Heart left ventricle (tissue), 16 donors: ENCODE results near the gene TSPAN14. TPM values are rescaled to one million over a fixed set of nuclear protein-coding genes. Genes with fewer than 3 reads are reported as not detected.

Source experiments
- ATAC-seq, 4 donors: fragments of 200-7000 bp; cut with Tn5 transposase; one replicate each; pipeline ENCODE4 v1.9.1; 2020 to 2022; ENCODE audit warnings: moderate library complexity in 4 of 4, mild to moderate bottlenecking in 3 of 4, moderate number of reproducible peaks in 1 of 4
- DNase-seq, 5 donors: peaks; one replicate each; pipeline ENCODE4 v3.0.0-alpha.2; 2020
- H3K27ac ChIP-seq, 12 donors: fragments of 200-600 bp; sonication (generic) in 4 of 12; one replicate each; pipeline versions ENCODE4 v1.5.0 to v1.8.0; 2016 to 2022; ENCODE audit warnings: mild to moderate bottlenecking in 2 of 12
- H3K27me3 ChIP-seq, 9 donors: fragments of 200-600 bp; sonication (generic) in 2 of 9; one replicate each; pipeline versions ENCODE4 v1.5.1 to v1.8.0; 2016 to 2022; ENCODE audit warnings: mild to moderate bottlenecking in 3 of 9
- H3K36me3 ChIP-seq, 9 donors: fragments of 200-600 bp; sonication (generic) in 2 of 9; one replicate each; pipeline versions ENCODE4 v1.5.0 to v1.8.0; 2018 to 2022; ENCODE audit warnings: mild to moderate bottlenecking in 2 of 9
- H3K4me1 ChIP-seq, 12 donors: fragments of 200-600 bp; sonication (generic) in 4 of 12; one replicate each; pipeline versions ENCODE4 v1.5.0 to v1.8.0; 2016 to 2022; ENCODE audit warnings: mild to moderate bottlenecking in 3 of 12
- H3K4me3 ChIP-seq, 12 donors: fragments of 200-600 bp; sonication (generic) in 4 of 12; one replicate each; pipeline versions ENCODE4 v1.5.0 to v1.8.0; 2017 to 2022; ENCODE audit warnings: mild to moderate bottlenecking in 9 of 12, moderate library complexity in 4 of 12
- H3K9me3 ChIP-seq, 12 donors: fragments of 200-600 bp; sonication (generic) in 4 of 12; one replicate each; pipeline versions ENCODE4 v1.5.0 to v1.8.0; 2016 to 2022; ENCODE audit warnings: mild to moderate bottlenecking in 1 of 12
- CTCF ChIP-seq, 12 donors: fragments of 200-600 bp; sonication (generic) in 4 of 12; IDR thresholded peaks; one replicate each; pipeline versions ENCODE4 v1.5.0 to v1.8.0; 2018 to 2022; ENCODE audit warnings: antibody characterized with exemption in 12 of 12, mild to moderate bottlenecking in 5 of 12
- POLR2A ChIP-seq, 2 donors: fragments of 450-650 bp; IDR thresholded peaks; one replicate each; pipeline ENCODE4 v1.6.1; 2017; ENCODE audit warnings: antibody characterized with exemption in 2 of 2, mild to moderate bottlenecking in 2 of 2, moderate library complexity in 2 of 2
- WGBS, 4 donors: extraction: QIAGEN DNeasy Blood & Tissue Kit in 2 of 4; methylation state at CpG; one replicate each; pipeline versions ENCODE4 v1.1.5 to v1.1.7; 2013 to 2018; 5-methylcytosine and 5-hydroxymethylcytosine counted together
- intact Hi-C, 10 donors: fragments of 100-400 bp; cut with DNase I; formaldehyde crosslinking; loops; one replicate each; pipeline versions ENCODE4 v1.11.1 to v1.14.2; 2022
- polyA plus RNA-seq, 2 donors: library from polyadenylated mRNA; stranded (reverse); fragments of 200-250 nt; gene quantifications; one replicate each; pipeline ENCODE4 v1.2.3, GENCODE V29; 2013
- total RNA-seq, 9 donors: library from RNA; depleted of rRNA in 2 of 9; stranded (reverse); fragments of >200 nt in 2 of 9; fragmentation: NEBNext Ultra II Directional in 3 of 9; extraction: Animal tissue kit (Norgen Biotek cat#: 25700) in 3 of 9; gene quantifications; one replicate each; pipeline versions ENCODE4 v1.1.0 to v1.2.4, GENCODE V29; 2016 to 2023
- donor health status: ischemic (EF 13 %, LVEDD 7.1; RV severe dilation, severe dysfunction).
- donor health status: healthy with polysubstance abuse.
- donor health status: DM: no; HTN: yes; CAD: no.
- donor health status: DM: no; HTN: no; CAD: no.
- donor health status: ischemic (EF 25% LVEDD 6.9; RV normal size, moderate dysfunction).
- donor health status: ischemic (EF 25% LVEDD 5.7; RV mildly dilated, moderate dysfunction).
- donor health status: healthy.
- donor health status: DM: yes; HTN: yes; CAD: no.
- donor health status: ischemic (EF 35%, LVEDD 5.7; RV mildly dilated, moderate dysfunction).
- donor health status: nonischemic (EF 11% LVEDD 7.7; RV severe dilation, severe dysfunction).
- donor health status: DM: yes; HTN: yes; CAD: no.
- donor health status: PGD.
- donor health status: ischemic (EF 29% LVEDD 5.4; RV normal size, mild dysfunction).
- donor health status: nonischemic (EF 23%, LVEDD 6.1; RV moderate dilation, normal function).

The TSPAN14 gene
- total and polyA plus RNA-seq, 11 donors: 17.4 to 71.5 (median 39.6) TPM

- peak overlapping the region in 5 of 12 donors; percentile 5 to 98 (median 13) for H3K4me3 ChIP-seq
- 43 to 66% (median 57%) methylated on average over 6 of the region's 6 CpGs for WGBS, 4 donors
- peak overlapping the region; percentile 40 to 99 (median 78) for H3K27ac ChIP-seq
- no peaks in the 10 kb centered on the region for H3K9me3 ChIP-seq
- no peaks in the 10 kb centered on the region for H3K27me3 ChIP-seq
- peaks cover 28 to 100% (median 89%) of the 10 kb centered on the region in 12 donors for H3K4me1 ChIP-seq
- peaks cover 0 to 5% (median 0%) of the 10 kb centered on the region in 9 donors for H3K36me3 ChIP-seq
- TF ChIP-seq POLR2A (IDR thresholded peaks at IDR 0.05): no peak
- TF ChIP-seq CTCF (IDR thresholded peaks at IDR 0.05): no peak
- DNase-seq: no peak
- intact Hi-C loops: no loop called here
- ATAC-seq: peak in 3 of 4 donors; percentile 7 to 21 (median 17)
Observed at GRCh38 chr10:80460399-80461207, 6.5 kb downstream of the TSPAN14 start.

- 65 to 68% (median 66%) methylated on average over 8 of the region's 8 CpGs for WGBS, 4 donors
- peak overlapping the region in 3 of 12 donors; percentile 5 to 98 (median 10) for H3K4me3 ChIP-seq
- peaks cover 0 to 5% (median 0%) of the 10 kb centered on the region in 9 donors for H3K36me3 ChIP-seq
- H3K27ac ChIP-seq: peak overlapping the region; percentile 40 to 99 (median 80)
- peaks cover 32 to 100% (median 92%) of the 10 kb centered on the region in 12 donors for H3K4me1 ChIP-seq
- intact Hi-C loops: loop anchor here in 1 of 10 donors (2.0 kb wide), 1 partner anchor 43 kb away; no protein-coding TSS in a partner anchor
- no peaks in the 10 kb centered on the region for H3K9me3 ChIP-seq
- H3K27me3 ChIP-seq: no peaks in the 10 kb centered on the region
- DNase-seq (no peak), ATAC-seq (no peak)
- TF ChIP-seq CTCF (IDR thresholded peaks at IDR 0.05) (no peak), POLR2A (IDR thresholded peaks at IDR 0.05) (no peak)
Observed at GRCh38 chr10:80461208-80462183, 7.4 kb downstream of the TSPAN14 start.

DNA sequence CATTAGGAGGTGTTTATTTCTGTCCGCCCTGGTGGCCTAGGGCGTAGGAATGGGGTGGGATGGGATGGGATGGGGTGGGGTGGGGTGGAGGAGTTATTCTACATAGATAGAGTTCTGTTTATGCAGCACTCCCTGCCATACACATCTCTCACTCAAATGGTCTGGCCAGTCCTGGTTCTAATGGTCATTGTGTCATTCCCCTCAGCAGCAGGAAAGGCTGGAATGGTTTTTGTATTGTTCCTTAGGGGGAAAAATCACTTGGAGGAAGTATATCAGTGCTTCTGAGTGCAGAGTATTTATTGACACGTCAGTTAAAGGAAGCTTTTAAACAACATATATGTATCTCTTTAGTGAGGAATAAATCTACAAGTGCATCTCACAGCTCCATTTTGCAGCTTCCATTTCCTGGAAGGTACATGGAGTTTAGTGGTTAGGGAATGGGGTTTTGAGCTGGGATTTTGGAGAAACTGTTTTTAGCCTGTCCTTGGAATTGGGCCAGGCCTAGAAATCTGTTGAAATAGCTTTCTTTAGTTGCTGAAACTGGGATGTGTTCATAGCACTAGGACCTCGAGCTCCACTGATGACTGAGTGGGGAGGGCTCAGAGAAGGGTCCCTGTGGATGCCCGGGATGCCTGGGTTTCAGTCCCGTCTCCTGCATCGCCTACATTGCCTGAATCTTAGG, 8.3 kb downstream of the TSPAN14 start:
- H3K9me3 ChIP-seq: no peaks in the 10 kb centered on the region
- TF ChIP-seq CTCF (IDR thresholded peaks at IDR 0.05) (no peak), POLR2A (IDR thresholded peaks at IDR 0.05) (no peak)
- H3K4me3 ChIP-seq: peak overlapping the region in 7 of 12 donors; percentile 9 to 36 (median 12)
- no peak for DNase-seq
- no peaks in the 10 kb centered on the region for H3K27me3 ChIP-seq
- peak overlapping the region; percentile 2 to 99 (median 80) for H3K27ac ChIP-seq
- H3K4me1 ChIP-seq: peaks cover 32 to 100% (median 99%) of the 10 kb centered on the region in 12 donors
- H3K36me3 ChIP-seq: peaks cover 0 to 5% (median 0%) of the 10 kb centered on the region in 9 donors
- intact Hi-C loops: loop anchor here in 1 of 10 donors (2.0 kb wide), 1 partner anchor 42 kb away; no protein-coding TSS in a partner anchor
- 42 to 47% (median 46%) methylated on average over 7 of the region's 7 CpGs for WGBS, 4 donors
- ATAC-seq: peak in 1 of 4 donors; percentile 3
